Activated B cell treated with CpG ODN at 0.5 μM for 24 hours (primary cell): Measurements from ENCODE around the gene MXRA7. TPM values are rescaled to one million over a fixed set of nuclear protein-coding genes. Genes with fewer than 3 reads are reported as not detected.
A peak's percentile ranks its signal among the peaks of the same experiment; 100 is the strongest.

Experiments
- ATAC-seq: fragments of 200-7000 bp; cut with Tn5 transposase; one replicate; pipeline ENCODE4 v1.10.0; 2021; ENCODE audit warnings: low read depth, mild to moderate bottlenecking, moderate library complexity
- CTCF ChIA-PET: fragments of 350-600 bp; sonication (Branson Sonifier 250); formaldehyde crosslinking; loops from one replicate; lab custom pipeline; 2021; ENCODE audit warnings: antibody characterized with exemption; lab: Charles Lee
- POLR2A ChIA-PET: fragments of 350-600 bp; sonication (Branson Sonifier 250); formaldehyde crosslinking; loops from one replicate; lab custom pipeline; 2021; ENCODE audit warnings: antibody characterized with exemption; lab: Charles Lee
- DNase-seq: peaks from one replicate; pipeline ENCODE4 v3.0.0; 2022
- H3K27ac Mint-ChIP-seq: one replicate; pipeline ENCODE4 v1.8.0; 2020; ENCODE audit warnings: mixed read lengths
- H3K27me3 Mint-ChIP-seq: one replicate; pipeline ENCODE4 v1.8.0; 2021; ENCODE audit warnings: mixed read lengths
- H3K36me3 Mint-ChIP-seq: one replicate; pipeline ENCODE4 v1.8.0; 2021; ENCODE audit warnings: low read depth, mixed read lengths
- H3K4me1 Mint-ChIP-seq: one replicate; pipeline ENCODE4 v1.8.0; 2021; ENCODE audit warnings: mixed read lengths
- H3K4me3 Mint-ChIP-seq: one replicate; pipeline ENCODE4 v1.8.0; 2020; ENCODE audit warnings: mild to moderate bottlenecking, mixed read lengths
- H3K9me3 Mint-ChIP-seq: one replicate; pipeline ENCODE4 v1.8.0; 2020; ENCODE audit warnings: mixed read lengths
- CTCF ChIP-seq: fragments of 200-600 bp; IDR thresholded peaks from one replicate; pipeline ENCODE4 v1.8.0; 2022; ENCODE audit warnings: antibody characterized with exemption, mild to moderate bottlenecking
- intact Hi-C: fragments of 100-400 bp; cut with micrococcal nuclease; formaldehyde crosslinking; loops from one replicate; pipeline ENCODE4 v1.15.1; 2024
- total RNA-seq: library from RNA; stranded (reverse); gene quantifications from 2 replicates; pipeline ENCODE4 v1.2.3, GENCODE V29; 2022

MXRA7 gene
- total RNA-seq, 1 donor from 2014 or later, result 13.5 TPM

GRCh38 chr17:76738468-76738850 lies 27.7 kb upstream of the MXRA7 start:
- CTCF ChIA-PET, result interaction anchor here (1.0 kb wide), 1 partner anchor 11 kb away, joined by 4 read pairs; no protein-coding TSS in a partner anchor
- peaks cover 61% of the 10 kb centered on the region for H3K36me3 Mint-ChIP-seq
- H3K4me3 Mint-ChIP-seq, result peak overlapping the region; percentile 97
- TF ChIP-seq CTCF, result no peak
- H3K4me1 Mint-ChIP-seq, result peaks cover 39% of the 10 kb centered on the region
- DNase-seq (no peak), ATAC-seq (no peak)
- no peaks in the 10 kb centered on the region for H3K27me3 Mint-ChIP-seq
- intact Hi-C loops, result loop anchor here (5.0 kb wide), 2 partner anchors 584 to 1331 kb away; partner anchors contain the start of gene GRB2
- peak overlapping the region; percentile 96 for H3K27ac Mint-ChIP-seq
- no peaks in the 10 kb centered on the region for H3K9me3 Mint-ChIP-seq
- POLR2A ChIA-PET, result interaction anchor here (0.6 to 6.2 kb wide), 9 partner anchors 10 to 1220 kb away, joined by 3 to 218 read pairs (median 3); partner anchors contain the start of genes JMJD6, METTL23 and TNRC6C

- Mint-ChIP-seq H3K27me3 (no peaks in the 10 kb centered on the region), H3K36me3 (peaks cover 63% of the 10 kb centered on the region), H3K9me3 (no peaks in the 10 kb centered on the region), H3K27ac (peak within 1 kb of the TSS; percentile 96), H3K4me1 (peaks cover 44% of the 10 kb centered on the region), H3K4me3 (peak within 1 kb of the TSS; percentile 97)
- ChIA-PET POLR2A (interaction anchor here (0.6 to 6.2 kb wide), 17 partner anchors 11 to 1269 kb away, joined by 3 to 218 read pairs (median 4); partner anchors contain the start of genes JMJD6, METTL23 and TNRC6C), CTCF (interaction anchor here (1.0 kb wide), 1 partner anchor 11 kb away, joined by 4 read pairs; no protein-coding TSS in a partner anchor)
- peak; percentile 56 for ATAC-seq
- DNase-seq, result peak; percentile 94
- TF ChIP-seq CTCF, result no peak
- intact Hi-C loops, result loop anchor here (1.0 to 5.0 kb wide), 8 partner anchors 12 to 1331 kb away; partner anchors contain the start of genes GRB2, JMJD6, METTL23 and SEC14L1
These were observed 27.1 kb upstream of the MXRA7 start, which contains the start of gene MFSD11 for GRCh38 chr17:76737676-76738467. TSS of gene MFSD11 (plus strand) at chr17:76738119. CDS start at chr17:76738353, 234 bp downstream.

- Mint-ChIP-seq H3K4me3 (peak within 1 kb of the TSS; percentile 97), H3K36me3 (peaks cover 66% of the 10 kb centered on the region), H3K27me3 (no peaks in the 10 kb centered on the region), H3K9me3 (no peaks in the 10 kb centered on the region), H3K27ac (peak within 1 kb of the TSS; percentile 96), H3K4me1 (peaks cover 50% of the 10 kb centered on the region)
- POLR2A ChIA-PET, result interaction anchor here (0.6 to 6.2 kb wide), 16 partner anchors 10 to 1270 kb away, joined by 3 to 218 read pairs (median 4); partner anchors contain the start of genes JMJD6, METTL23 and TNRC6C
- intact Hi-C loops, result loop anchor here (1.0 to 5.0 kb wide), 8 partner anchors 11 to 1330 kb away; partner anchors contain the start of genes GRB2, JMJD6, METTL23 and SEC14L1
- ATAC-seq (peak; percentile 74), DNase-seq (peak; percentile 99)
- CTCF ChIA-PET, result no interaction called here
- no peak for TF ChIP-seq CTCF
These were observed 26.4 kb upstream of the MXRA7 start, which contains the start of gene SRSF2 for GRCh38 chr17:76737082-76737675. TSS of gene SRSF2 (minus strand) at chr17:76737331. CDS start at chr17:76737160, 171 bp downstream.

GRCh38 chr17:76736349-76737081 lies 25.8 kb upstream of the MXRA7 start:
- peaks cover 56% of the 10 kb centered on the region for H3K4me1 Mint-ChIP-seq
- ATAC-seq (peak; percentile 15), DNase-seq (peak; percentile 68)
- no peak for TF ChIP-seq CTCF
- no peaks in the 10 kb centered on the region for H3K9me3 Mint-ChIP-seq
- no peaks in the 10 kb centered on the region for H3K27me3 Mint-ChIP-seq
- peak overlapping the region; percentile 96 for H3K27ac Mint-ChIP-seq
- CTCF ChIA-PET, result no interaction called here
- peaks cover 68% of the 10 kb centered on the region for H3K36me3 Mint-ChIP-seq
- intact Hi-C loops, result loop anchor here (1.0 to 5.0 kb wide), 8 partner anchors 10 to 1329 kb away; partner anchors contain the start of genes GRB2, JMJD6, METTL23 and SEC14L1
- peak overlapping the region; percentile 97 for H3K4me3 Mint-ChIP-seq
- POLR2A ChIA-PET, result interaction anchor here (0.5 to 6.2 kb wide), 12 partner anchors 9 to 1059 kb away, joined by 3 to 218 read pairs (median 4); partner anchors contain the start of genes JMJD6 and METTL23
